Central memory CD8-positive, alpha-beta T cell (primary cell): Measurements from ENCODE around the gene CLEC4M.
A peak's percentile ranks its signal among the peaks of the same experiment; 100 is the strongest.
"Not testable (repeated sequence)": the region's sequence is repeated elsewhere in the genome, so short reads cannot be mapped to it uniquely, and the experiment has no call there.

ENCODE experiments used
- ATAC-seq: fragments of 150-1000 bp; cut with Tn5 transposase; replicated peaks from 2 replicates; pipeline ENCODE4 v1.10.0; 2022; ENCODE audit warnings: mild to moderate bottlenecking, moderate FRiP score, moderate number of reproducible peaks; ENCODE audit not compliant: poor library complexity, severe bottlenecking; ENCODE audit errors: extremely low read depth
- DNase-seq, 2 donors: peaks; one replicate each; pipeline ENCODE4 v3.0.0; 2021; ENCODE audit warnings: low spot score in 2 of 2
- H3K27ac Mint-ChIP-seq: one replicate; pipeline ENCODE4 v1.8.0; 2022; ENCODE audit warnings: low read depth, mild to moderate bottlenecking, moderate library complexity, mixed read lengths
- H3K27me3 Mint-ChIP-seq: one replicate; pipeline ENCODE4 v1.8.0; 2022; ENCODE audit warnings: mixed read lengths
- H3K36me3 Mint-ChIP-seq: one replicate; pipeline ENCODE4 v1.8.0; 2022; ENCODE audit warnings: mild to moderate bottlenecking, moderate library complexity, mixed read lengths; ENCODE audit not compliant: insufficient read depth
- H3K4me1 Mint-ChIP-seq: one replicate; pipeline ENCODE4 v1.8.0; 2022; ENCODE audit warnings: mixed read lengths
- H3K4me3 Mint-ChIP-seq: one replicate; pipeline ENCODE4 v1.8.0; 2022; ENCODE audit warnings: mild to moderate bottlenecking, moderate library complexity, mixed read lengths
- H3K9me3 Mint-ChIP-seq: one replicate; pipeline ENCODE4 v1.8.0; 2022; ENCODE audit warnings: mixed read lengths

CLEC4M gene

DNA sequence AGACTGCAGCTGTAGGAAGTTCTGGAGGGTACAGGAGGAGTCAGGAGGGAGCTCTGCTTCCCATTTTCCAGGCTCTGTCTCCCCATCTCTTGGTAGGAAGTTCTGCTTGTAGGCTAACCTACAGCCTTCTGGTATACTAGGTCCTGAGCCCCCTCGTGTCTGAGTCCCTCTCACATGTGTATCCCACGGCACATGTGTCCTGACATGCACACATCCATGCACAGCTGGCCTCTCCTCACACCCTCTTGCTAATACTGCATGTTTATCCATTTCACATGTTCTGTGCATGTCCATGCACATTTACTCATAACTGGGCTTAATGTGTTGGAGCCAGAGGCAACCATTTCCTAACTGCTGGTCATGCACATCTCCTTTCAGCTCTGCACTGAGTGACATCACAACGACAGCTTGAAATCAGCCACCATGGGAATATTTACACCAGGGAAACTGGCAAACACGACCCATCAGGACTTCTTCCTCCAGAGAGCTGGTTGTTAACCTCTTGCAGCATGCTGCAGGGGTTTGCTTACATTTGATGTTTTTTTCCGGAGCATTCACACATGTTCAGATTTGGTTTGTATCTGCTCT, 18.8 kb upstream of the CLEC4M start:
- H3K27ac Mint-ChIP-seq = no peak overlapping the region
- DNase-seq = no peak
- H3K4me3 Mint-ChIP-seq = no peak overlapping the region
- ATAC-seq = no peak
- H3K9me3 Mint-ChIP-seq = peaks cover 6% of the 10 kb centered on the region
- H3K27me3 Mint-ChIP-seq = peaks cover 16% of the 10 kb centered on the region
- no peaks in the 10 kb centered on the region for H3K4me1 Mint-ChIP-seq
- peaks cover 2% of the 10 kb centered on the region for H3K36me3 Mint-ChIP-seq

DNA sequence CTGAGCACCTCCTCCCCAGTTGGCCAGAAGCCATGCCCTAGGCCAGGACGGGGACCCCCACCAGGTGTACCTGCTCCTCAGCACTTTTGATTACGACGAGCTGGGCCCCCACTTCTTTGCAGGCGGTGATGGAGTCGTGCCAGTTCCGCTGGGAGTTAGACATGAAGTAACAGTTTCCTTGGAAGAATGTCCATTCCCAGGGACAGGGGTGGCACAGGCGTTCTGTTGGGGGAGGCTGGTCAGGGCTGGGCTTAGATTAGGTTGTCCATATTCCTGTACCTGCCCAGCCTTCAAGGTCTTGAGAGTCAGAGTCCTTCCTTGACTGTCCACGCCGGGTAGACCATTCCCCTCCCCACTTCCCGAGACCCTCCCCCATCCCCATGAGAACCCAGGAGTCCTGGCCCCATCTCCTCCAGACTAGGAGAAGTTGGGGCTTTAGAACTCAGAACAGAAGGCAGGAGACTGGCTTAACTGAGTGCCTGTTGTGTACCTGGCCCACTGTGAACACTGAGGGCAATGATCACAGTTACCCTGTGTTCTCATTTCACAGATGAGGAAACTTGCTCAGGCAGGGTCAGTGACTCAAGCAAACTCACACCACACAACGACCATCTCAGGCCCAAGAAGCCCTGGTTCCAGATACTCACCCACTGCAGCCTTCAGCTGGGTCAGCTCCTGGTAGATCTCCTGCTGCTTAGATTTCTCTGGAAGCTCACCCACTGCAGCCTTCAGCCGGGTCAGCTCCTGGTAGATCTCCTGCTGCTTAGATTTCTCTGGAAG, 18.0 kb upstream of the CLEC4M start:
- H3K4me1 Mint-ChIP-seq = no peaks in the 10 kb centered on the region
- peaks cover 2% of the 10 kb centered on the region for H3K36me3 Mint-ChIP-seq
- H3K9me3 Mint-ChIP-seq = peaks cover 6% of the 10 kb centered on the region
- H3K27me3 Mint-ChIP-seq = peaks cover 16% of the 10 kb centered on the region
- no peak for ATAC-seq
- no peak overlapping the region for H3K4me3 Mint-ChIP-seq
- no peak overlapping the region for H3K27ac Mint-ChIP-seq
- no peak for DNase-seq

DNA sequence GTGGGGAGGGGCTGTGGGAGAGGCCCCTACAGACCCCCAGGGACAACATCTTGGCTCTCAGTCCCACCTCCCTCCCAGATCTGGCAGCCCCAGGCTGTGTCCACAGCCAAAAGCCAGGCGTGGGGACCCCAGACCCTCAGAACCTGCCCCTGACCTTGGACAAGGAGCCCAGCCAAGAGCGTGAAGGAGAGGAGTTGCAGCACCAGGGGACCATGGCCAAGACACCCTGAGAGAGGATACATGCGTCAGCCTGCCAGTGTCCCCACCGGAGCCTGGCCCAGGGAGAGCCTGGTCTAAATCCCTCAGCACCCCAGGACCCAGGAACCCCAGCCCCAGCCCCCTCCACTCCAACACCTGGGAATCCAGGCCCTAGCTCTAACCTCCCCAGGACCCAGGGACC, 16.7 kb upstream of the CLEC4M start:
- H3K27ac Mint-ChIP-seq, DNase-seq, H3K4me3 Mint-ChIP-seq, H3K36me3 Mint-ChIP-seq, H3K9me3 Mint-ChIP-seq, ATAC-seq, H3K4me1 Mint-ChIP-seq: not testable (repeated sequence)
- H3K27me3 Mint-ChIP-seq = peaks cover 27% of the 10 kb centered on the region

DNA sequence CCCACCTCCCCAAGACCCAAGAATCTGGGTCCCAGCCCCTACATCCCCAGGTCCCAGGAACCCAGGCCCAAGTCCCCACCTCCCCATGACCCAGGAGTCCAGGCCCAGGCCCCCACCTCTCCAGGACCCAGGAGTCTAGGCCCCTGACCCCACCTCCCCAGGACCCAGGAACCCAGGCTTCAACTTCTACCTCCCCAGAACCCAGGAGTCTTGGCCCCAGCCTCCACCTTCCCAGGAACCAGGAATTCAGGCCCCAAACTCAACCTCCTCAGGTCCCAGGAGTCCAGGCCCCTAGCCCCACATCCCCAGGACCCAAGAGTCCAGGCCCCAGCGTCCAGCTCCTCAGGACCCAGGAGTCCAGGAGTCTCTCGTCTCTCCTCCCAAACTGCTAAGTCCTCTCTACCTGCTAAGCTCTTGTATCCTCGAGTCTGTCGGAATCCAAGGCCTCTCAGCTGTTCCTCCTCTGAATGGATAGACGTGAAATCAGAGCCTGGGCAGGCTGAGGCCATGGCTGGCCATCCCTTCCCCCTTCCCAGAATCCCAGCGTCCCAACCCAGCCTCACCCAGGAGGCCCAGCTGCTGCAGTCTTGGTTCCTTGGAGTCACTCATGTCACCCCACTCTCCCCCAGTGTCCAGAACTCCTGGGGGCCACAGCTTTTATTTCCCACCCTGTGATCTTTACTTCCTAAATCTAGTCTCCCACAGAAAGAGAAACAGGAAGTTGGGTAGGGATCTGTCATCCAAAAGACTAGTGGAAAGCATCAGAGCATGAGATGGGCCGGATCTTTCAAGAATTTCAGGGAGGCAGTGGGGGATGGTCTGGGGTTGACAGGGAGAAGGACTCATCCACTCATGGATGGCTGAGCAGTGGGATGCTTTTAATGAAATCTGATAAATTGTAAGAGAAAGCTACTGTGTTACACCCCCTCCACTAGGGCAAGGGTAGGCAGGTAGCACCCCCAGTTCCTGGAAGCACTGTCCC, 15.8 kb upstream of the CLEC4M start, which contains the start of gene CD209:
CD209 (minus strand) TSS at position 632 of the 982 bp plus-strand sequence; CDS start at position 609, 23 bp downstream.
- Mint-ChIP-seq H3K36me3 (peaks cover 2% of the 10 kb centered on the region), H3K27ac (no peak within 1 kb of the TSS), H3K4me3 (no peak within 1 kb of the TSS), H3K4me1 (peaks cover 8% of the 10 kb centered on the region), H3K27me3 (peaks cover 32% of the 10 kb centered on the region), H3K9me3 (peaks cover 6% of the 10 kb centered on the region)
- ATAC-seq (no peak), DNase-seq (no peak)

DNA sequence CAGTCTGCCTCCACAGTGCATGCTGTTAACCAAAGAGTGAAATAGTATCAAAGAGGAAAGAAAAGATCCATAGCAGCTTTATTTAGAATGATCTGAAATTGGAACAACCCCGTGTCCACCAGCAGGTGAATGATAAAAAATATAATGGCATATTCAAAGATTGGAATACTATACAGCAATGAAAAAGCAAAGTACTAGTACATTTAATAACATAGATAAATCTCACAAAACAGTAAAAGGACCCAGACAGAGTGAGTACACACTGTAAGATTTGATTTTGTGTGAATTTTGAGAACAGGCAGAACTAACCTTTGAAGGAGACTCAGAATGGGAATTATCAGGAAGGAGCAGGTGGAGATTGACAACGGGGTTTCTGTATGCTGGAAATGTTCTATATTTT, 14.9 kb upstream of the CLEC4M start:
- DNase-seq = no peak
- Mint-ChIP-seq H3K9me3 (peaks cover 6% of the 10 kb centered on the region), H3K4me1 (peaks cover 8% of the 10 kb centered on the region), H3K27ac (no peak overlapping the region), H3K36me3 (peaks cover 2% of the 10 kb centered on the region), H3K4me3 (no peak overlapping the region), H3K27me3 (peaks cover 34% of the 10 kb centered on the region)
- no peak for ATAC-seq

DNA sequence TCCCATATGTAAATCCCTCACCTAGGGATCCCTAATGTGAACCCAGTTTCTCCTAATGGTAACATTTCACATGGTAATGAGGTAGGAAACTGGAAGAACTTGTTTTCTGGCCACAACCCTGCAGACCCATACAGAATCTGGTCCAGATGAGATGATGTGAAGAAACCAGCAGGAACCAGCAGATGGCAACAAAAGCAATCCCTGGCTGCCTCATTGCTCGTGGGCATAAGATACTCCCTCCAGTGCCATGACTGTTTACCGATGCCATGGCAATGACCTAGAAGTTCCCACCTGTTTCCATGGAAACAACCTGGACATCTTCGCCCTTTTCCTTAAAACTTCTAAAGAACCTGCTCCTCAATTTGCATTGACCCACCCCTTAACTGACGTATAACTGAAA, 14.3 kb upstream of the CLEC4M start:
- H3K4me3 Mint-ChIP-seq = no peak overlapping the region
- peaks cover 6% of the 10 kb centered on the region for H3K9me3 Mint-ChIP-seq
- H3K4me1 Mint-ChIP-seq = peaks cover 8% of the 10 kb centered on the region

DNA sequence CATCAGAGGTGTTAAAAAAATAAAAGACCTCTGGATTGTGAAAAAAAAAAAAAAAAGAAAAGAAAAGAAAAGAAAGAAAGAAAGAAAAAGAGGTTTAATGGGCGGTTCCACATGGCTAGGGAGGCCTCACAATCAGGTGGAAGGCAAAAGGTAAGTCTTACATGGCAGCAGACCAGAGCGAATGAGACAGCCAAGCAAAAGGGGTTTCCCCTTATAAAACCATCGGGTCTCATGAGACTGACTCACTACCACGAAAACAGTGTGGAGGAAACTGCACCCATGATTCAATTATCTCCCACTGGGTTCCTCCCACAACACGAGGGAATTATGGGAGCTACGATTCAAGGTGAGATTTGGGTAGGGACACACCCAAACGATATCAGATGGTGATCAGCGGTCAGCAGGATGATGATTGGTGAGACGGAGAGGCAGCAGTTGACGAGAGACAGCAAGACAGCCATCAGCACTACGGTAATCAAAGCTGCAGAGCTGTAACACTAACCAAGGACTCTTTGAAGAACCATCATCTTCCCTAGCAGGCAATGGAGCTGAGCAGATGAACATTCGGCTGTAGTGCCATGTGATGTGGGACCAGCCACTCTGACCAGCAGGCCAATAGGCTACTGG, 11.8 kb upstream of the CLEC4M start:
- H3K27me3 Mint-ChIP-seq = peaks cover 34% of the 10 kb centered on the region
- H3K36me3 Mint-ChIP-seq = peaks cover 2% of the 10 kb centered on the region
- peaks cover 11% of the 10 kb centered on the region for H3K9me3 Mint-ChIP-seq
- no peak for DNase-seq
- no peak overlapping the region for H3K4me3 Mint-ChIP-seq
- H3K27ac Mint-ChIP-seq = peak overlapping the region; percentile 72
- H3K4me1 Mint-ChIP-seq = peaks cover 8% of the 10 kb centered on the region
- ATAC-seq = peak; percentile 46

More for the DNA sequence above, 14.3 kb upstream of the CLEC4M start:
- peaks cover 2% of the 10 kb centered on the region for H3K36me3 Mint-ChIP-seq
- DNase-seq (no peak), ATAC-seq (no peak)
- H3K27me3 Mint-ChIP-seq = peaks cover 34% of the 10 kb centered on the region
- no peak overlapping the region for H3K27ac Mint-ChIP-seq

DNA sequence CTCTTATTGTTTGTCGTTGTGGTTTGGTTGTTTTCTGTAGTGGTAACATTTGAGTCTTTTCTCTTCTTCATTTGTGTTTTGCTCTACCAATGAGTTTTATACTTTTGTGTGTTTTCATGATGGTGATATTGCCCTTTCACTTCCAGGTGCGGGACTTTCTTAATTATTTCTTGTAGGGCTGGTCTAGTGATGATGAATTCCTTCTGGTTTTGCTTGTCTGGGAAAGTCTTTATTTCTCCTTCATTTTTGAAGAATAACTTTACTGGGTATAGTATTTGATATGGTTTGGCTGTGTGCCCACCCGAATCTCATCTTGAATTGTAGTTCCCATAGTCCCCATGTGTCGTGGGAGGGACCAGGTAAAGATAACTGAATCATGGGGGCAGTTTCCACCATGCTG, 6.8 kb upstream of the CLEC4M start:
- peaks cover 3% of the 10 kb centered on the region for H3K4me1 Mint-ChIP-seq
- DNase-seq (no peak), ATAC-seq (no peak)
- no peaks in the 10 kb centered on the region for H3K36me3 Mint-ChIP-seq
- peaks cover 8% of the 10 kb centered on the region for H3K27me3 Mint-ChIP-seq
- H3K4me3 Mint-ChIP-seq = no peak overlapping the region
- H3K27ac Mint-ChIP-seq = no peak overlapping the region
- peaks cover 18% of the 10 kb centered on the region for H3K9me3 Mint-ChIP-seq

DNA sequence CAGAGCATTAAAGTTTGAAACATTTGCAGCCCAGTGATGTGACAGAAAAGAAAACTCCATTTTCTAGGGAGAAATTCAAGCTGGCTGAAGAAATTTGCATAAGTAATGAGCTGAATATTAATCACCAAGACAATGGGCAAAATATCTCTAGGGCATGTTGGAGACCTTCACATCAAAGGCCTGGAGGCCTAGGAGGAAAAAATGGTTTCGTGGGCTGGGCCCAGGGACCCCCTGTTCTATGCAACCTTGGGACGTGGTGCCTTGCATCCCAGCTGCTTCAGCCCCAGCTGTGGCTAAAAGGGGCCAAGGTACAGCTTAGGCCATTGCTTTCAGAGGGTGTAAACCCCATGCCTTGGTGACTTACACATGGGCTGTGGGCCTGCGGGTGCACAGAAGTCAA, 5.7 kb upstream of the CLEC4M start:
- peaks cover 5% of the 10 kb centered on the region for H3K27me3 Mint-ChIP-seq
- no peak overlapping the region for H3K27ac Mint-ChIP-seq
- H3K36me3 Mint-ChIP-seq = no peaks in the 10 kb centered on the region
- H3K4me3 Mint-ChIP-seq = no peak overlapping the region
- ATAC-seq (no peak), DNase-seq (no peak)
- H3K4me1 Mint-ChIP-seq = no peaks in the 10 kb centered on the region
- H3K9me3 Mint-ChIP-seq = peaks cover 18% of the 10 kb centered on the region

DNA sequence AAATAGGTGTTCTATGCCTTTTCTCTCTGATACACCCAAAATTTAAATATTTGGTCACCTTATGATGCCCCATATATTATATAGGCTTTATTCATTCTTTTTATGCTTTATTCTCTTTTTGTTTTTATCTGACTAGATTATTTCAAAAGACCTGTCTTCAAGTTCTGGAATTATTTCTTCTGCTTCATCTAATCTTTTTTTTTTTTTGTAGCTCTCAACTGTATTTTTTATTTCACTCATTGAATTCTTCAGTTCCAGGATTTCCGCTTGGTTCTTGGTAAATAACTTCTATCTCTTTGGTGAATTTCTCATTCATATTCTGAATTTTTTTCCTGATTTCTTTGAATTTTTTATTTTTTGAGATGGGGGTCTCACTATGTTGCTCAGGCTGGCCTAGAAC, 3.9 kb upstream of the CLEC4M start:
- H3K27me3 Mint-ChIP-seq = peaks cover 18% of the 10 kb centered on the region
- no peaks in the 10 kb centered on the region for H3K4me1 Mint-ChIP-seq
- H3K4me3 Mint-ChIP-seq = no peak overlapping the region
- no peaks in the 10 kb centered on the region for H3K36me3 Mint-ChIP-seq
- ATAC-seq (no peak), DNase-seq (no peak)
- no peak overlapping the region for H3K27ac Mint-ChIP-seq
- H3K9me3 Mint-ChIP-seq = peaks cover 18% of the 10 kb centered on the region

DNA sequence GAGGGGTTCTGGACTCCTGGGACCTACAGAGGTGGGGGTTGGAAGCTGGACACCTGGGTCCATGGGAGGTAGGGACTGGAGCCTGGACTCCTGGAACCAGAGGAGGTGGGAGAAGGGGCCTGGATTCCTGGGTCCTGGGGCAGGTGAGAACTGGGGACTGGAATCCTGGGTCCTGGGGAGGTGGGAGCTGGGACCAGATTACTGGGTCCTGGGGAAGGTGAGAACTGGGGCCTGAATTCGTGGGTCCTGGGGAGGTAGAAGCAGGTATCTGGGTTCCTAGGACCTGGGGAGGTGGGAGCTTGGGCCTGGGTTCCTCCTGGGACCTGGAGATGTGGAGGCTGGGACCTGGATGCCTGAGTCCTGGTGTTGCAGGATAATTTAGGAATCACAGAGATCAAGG, 653 bp downstream of the CLEC4M start:
- H3K27ac Mint-ChIP-seq = no peak overlapping the region

DNA sequence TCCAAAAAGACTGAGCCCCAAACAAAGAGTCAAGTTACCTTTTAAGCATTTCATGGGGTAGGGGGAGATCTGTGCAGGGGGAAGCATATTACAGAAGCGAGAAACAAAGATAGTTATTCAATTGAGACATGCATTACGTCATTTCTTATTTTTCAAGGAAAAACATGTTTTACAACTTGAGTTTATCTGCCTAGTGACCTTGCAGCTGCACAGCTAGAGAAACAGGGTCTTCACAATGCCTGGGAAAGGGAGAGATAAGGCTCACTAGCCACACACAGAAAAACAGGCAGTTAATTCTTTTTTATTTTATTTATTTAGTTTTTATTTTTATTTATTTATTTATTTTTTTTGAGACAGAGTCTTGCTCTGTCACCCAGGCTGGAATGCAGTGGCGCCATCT, 1.1 kb downstream of the CLEC4M start:
- not testable (repeated sequence) for H3K36me3 Mint-ChIP-seq, H3K27ac Mint-ChIP-seq, H3K4me1 Mint-ChIP-seq, ATAC-seq, DNase-seq, H3K4me3 Mint-ChIP-seq, H3K9me3 Mint-ChIP-seq
- H3K27me3 Mint-ChIP-seq = peaks cover 18% of the 10 kb centered on the region

More for the DNA sequence above, 653 bp downstream of the CLEC4M start:
- DNase-seq (no peak), ATAC-seq (no peak)
- Mint-ChIP-seq H3K4me1 (no peaks in the 10 kb centered on the region), H3K9me3 (peaks cover 6% of the 10 kb centered on the region), H3K36me3 (no peaks in the 10 kb centered on the region), H3K27me3 (peaks cover 18% of the 10 kb centered on the region), H3K4me3 (no peak overlapping the region)
